Putamen (tissue), 1 donor: ENCODE data around the gene KRT13.

Experiments
- DNase-seq: peaks from one replicate; pipeline ENCODE4 v3.0.0-alpha.2; 2016; ENCODE audit warnings: low spot score

Gene KRT13

GRCh38 chr17:41466988-41467387 lies 38.4 kb downstream of the KRT13 start, which contains the start of gene KRT32:
KRT32 (minus strand) TSS chr17:41467386; CDS start chr17:41467325, 61 bp downstream.
- no peak for DNase-seq

GRCh38 chr17:41464682-41465081 lies 40.7 kb downstream of the KRT13 start:
- no peak for DNase-seq

GRCh38 chr17:41464173-41464572 lies 41.2 kb downstream of the KRT13 start:
- DNase-seq, result no peak

- no peak for DNase-seq
These were observed 41.7 kb downstream of the KRT13 start for GRCh38 chr17:41463746-41464145.

- DNase-seq, result no peak
These were observed 42.7 kb downstream of the KRT13 start for GRCh38 chr17:41462705-41463104.

GRCh38 chr17:41457676-41458075 lies 47.7 kb downstream of the KRT13 start:
- DNase-seq, result no peak

GRCh38 chr17:41456204-41456603 lies 49.2 kb downstream of the KRT13 start:
- no peak for DNase-seq

GRCh38 chr17:41455236-41455635 lies 50.2 kb downstream of the KRT13 start:
- DNase-seq, result no peak

- DNase-seq, result no peak
These were observed 52.3 kb downstream of the KRT13 start for GRCh38 chr17:41453066-41453465.

- no peak for DNase-seq
These were observed 53.1 kb downstream of the KRT13 start for GRCh38 chr17:41452281-41452680.

GRCh38 chr17:41451154-41451728 lies 54.2 kb downstream of the KRT13 start:
- no peak for DNase-seq
